SH-SY5Y (cell line): ENCODE results near the gene WFDC12.

Experiments used
- GATA2 ChIP-seq: IDR thresholded peaks from 2 replicates; pipeline ENCODE4 v1.6.1; 2011; ENCODE audit warnings: mild to moderate bottlenecking, low read depth, low read length
- GATA3 ChIP-seq: IDR thresholded peaks from 2 replicates; pipeline ENCODE4 v1.6.1; 2011; ENCODE audit warnings: low read depth, mild to moderate bottlenecking, low read length, moderate library complexity

DNA sequence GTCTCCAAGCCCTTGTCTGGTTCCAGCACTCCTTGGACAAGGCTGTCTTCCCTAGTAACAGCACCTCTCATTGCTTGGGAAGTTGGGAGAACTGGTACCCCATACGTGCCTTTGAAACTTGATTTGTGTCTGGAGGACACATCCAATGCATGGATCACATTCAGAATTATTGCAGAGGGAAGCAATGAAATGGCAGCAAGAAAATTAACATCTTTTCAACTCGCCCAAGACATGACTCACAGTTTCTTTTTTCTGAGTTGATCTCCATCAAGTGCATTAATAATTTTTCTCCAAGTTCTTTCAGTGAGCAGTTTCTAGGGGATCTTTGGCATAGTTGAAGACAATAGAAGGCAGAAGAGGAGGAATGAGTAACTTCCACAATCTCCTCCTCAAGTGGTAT, 28.1 kb upstream of the WFDC12 start:
- TF ChIP-seq GATA2 (no peak), GATA3 (no peak)
